Measurements from ENCODE around the gene EBPL. TPM values are rescaled to one million over a fixed set of nuclear protein-coding genes. Genes with fewer than 3 reads are reported as not detected.

The EBPL gene
- total and polyA plus RNA-seq, 9 of the 15 experiments (the other 6 are each of a cell fraction or from before 2014, with no cell fraction given) = 5.2 to 68.3 (median 43.0) TPM

DNA sequence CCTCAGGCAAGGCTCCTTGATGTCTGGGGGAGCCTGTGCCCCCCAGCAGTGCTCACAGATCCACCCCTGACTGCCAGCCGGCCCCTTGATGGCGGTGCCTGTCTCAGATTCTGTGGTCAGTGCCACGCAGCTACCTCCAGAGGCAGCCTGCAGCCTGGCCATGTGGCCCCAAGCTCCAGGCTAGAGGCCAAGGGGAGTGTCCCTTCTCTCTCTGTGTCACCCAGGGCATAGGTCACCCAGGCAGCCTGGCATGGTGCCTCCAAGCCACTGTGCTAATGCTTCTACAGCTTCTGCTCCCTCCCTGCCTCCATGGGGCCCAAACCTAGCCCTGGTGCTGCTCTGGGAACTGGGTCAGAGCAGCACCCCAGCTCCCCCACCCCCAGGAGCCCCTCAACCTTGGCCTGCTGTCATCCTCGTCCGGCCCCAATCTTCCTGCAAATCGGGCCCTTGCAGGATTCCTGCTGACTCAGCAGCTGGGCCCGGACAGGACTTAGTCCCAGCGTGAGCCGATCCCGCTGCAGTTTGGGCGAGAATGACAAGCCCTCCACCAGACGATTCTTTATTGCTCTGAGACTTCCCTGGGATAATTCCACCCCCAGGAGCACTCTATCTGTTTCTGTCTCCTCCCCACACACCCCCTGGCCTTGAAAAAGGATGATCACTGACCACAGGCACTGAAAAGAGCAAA lies 65.8 kb downstream of the EBPL start (continued):
- TF ChIP-seq, protein P1, sequence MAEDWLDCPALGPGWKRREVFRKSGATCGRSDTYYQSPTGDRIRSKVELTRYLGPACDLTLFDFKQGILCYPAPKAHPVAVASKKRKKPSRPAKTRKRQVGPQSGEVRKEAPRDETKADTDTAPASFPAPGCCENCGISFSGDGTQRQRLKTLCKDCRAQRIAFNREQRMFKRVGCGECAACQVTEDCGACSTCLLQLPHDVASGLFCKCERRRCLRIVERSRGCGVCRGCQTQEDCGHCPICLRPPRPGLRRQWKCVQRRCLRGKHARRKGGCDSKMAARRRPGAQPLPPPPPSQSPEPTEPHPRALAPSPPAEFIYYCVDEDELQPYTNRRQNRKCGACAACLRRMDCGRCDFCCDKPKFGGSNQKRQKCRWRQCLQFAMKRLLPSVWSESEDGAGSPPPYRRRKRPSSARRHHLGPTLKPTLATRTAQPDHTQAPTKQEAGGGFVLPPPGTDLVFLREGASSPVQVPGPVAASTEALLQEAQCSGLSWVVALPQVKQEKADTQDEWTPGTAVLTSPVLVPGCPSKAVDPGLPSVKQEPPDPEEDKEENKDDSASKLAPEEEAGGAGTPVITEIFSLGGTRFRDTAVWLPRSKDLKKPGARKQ (CRISPR knock-in tag; IDR thresholded peaks at IDR 0.05) = no peak
- TF ChIP-seq MAFF (IDR thresholded peaks at IDR 0.05; ENCODE audit: low read length) (peak; percentile 74), COPS2 (conservative IDR thresholded peaks at IDR 0.05) (no peak), MAFG (tag; conservative IDR thresholded peaks at IDR 0.05) (peak; percentile 87), NR1H2 (CRISPR knock-in tag; IDR thresholded peaks at IDR 0.05) (no peak), L3MBTL2 (IDR thresholded peaks at IDR 0.05) (no peak), RNF2 (IDR thresholded peaks at IDR 0.05) (no peak), ZNF316 (IDR thresholded peaks at IDR 0.05) (peak; percentile 88), ZNF644 (tag; IDR thresholded peaks at IDR 0.05; ENCODE audit: low read depth) (no peak), PHTF2 (CRISPR knock-in tag; IDR thresholded peaks at IDR 0.05) (no peak), MTA1 (IDR thresholded peaks at IDR 0.05; ENCODE audit: borderline replicate concordance) (no peak)
- TF ChIP-seq, protein P2, sequence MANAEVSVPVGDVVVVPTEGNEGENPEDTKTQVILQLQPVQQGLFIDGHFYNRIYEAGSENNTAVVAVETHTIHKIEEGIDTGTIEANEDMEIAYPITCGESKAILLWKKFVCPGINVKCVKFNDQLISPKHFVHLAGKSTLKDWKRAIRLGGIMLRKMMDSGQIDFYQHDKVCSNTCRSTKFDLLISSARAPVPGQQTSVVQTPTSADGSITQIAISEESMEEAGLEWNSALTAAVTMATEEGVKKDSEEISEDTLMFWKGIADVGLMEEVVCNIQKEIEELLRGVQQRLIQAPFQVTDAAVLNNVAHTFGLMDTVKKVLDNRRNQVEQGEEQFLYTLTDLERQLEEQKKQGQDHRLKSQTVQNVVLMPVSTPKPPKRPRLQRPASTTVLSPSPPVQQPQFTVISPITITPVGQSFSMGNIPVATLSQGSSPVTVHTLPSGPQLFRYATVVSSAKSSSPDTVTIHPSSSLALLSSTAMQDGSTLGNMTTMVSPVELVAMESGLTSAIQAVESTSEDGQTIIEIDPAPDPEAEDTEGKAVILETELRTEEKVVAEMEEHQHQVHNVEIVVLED (CRISPR knock-in tag; IDR thresholded peaks at IDR 0.05) = no peak
- TF ChIP-seq, protein P3, sequence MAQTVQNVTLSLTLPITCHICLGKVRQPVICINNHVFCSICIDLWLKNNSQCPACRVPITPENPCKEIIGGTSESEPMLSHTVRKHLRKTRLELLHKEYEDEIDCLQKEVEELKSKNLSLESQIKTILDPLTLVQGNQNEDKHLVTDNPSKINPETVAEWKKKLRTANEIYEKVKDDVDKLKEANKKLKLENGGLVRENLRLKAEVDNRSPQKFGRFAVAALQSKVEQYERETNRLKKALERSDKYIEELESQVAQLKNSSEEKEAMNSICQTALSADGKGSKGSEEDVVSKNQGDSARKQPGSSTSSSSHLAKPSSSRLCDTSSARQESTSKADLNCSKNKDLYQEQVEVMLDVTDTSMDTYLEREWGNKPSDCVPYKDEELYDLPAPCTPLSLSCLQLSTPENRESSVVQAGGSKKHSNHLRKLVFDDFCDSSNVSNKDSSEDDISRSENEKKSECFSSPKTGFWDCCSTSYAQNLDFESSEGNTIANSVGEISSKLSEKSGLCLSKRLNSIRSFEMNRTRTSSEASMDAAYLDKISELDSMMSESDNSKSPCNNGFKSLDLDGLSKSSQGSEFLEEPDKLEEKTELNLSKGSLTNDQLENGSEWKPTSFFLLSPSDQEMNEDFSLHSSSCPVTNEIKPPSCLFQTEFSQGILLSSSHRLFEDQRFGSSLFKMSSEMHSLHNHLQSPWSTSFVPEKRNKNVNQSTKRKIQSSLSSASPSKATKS (CRISPR knock-in tag; IDR thresholded peaks at IDR 0.05) = no peak
- TF ChIP-seq, protein P4, sequence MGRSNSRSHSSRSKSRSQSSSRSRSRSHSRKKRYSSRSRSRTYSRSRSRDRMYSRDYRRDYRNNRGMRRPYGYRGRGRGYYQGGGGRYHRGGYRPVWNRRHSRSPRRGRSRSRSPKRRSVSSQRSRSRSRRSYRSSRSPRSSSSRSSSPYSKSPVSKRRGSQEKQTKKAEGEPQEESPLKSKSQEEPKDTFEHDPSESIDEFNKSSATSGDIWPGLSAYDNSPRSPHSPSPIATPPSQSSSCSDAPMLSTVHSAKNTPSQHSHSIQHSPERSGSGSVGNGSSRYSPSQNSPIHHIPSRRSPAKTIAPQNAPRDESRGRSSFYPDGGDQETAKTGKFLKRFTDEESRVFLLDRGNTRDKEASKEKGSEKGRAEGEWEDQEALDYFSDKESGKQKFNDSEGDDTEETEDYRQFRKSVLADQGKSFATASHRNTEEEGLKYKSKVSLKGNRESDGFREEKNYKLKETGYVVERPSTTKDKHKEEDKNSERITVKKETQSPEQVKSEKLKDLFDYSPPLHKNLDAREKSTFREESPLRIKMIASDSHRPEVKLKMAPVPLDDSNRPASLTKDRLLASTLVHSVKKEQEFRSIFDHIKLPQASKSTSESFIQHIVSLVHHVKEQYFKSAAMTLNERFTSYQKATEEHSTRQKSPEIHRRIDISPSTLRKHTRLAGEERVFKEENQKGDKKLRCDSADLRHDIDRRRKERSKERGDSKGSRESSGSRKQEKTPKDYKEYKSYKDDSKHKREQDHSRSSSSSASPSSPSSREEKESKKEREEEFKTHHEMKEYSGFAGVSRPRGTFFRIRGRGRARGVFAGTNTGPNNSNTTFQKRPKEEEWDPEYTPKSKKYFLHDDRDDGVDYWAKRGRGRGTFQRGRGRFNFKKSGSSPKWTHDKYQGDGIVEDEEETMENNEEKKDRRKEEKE (IDR thresholded peaks at IDR 0.05; ENCODE audit: borderline replicate concordance in 1 of 2, control insufficient read depth in 1 of 2, low read depth in 2 of 2, low read length in 1 of 2) = no peak
